ENCODE measurements around the gene FKBP1B. TPM values are rescaled to one million over a fixed set of nuclear protein-coding genes. Genes with fewer than 3 reads are reported as not detected.

FKBP1B gene
- total RNA-seq, 1 experiment from 2014 or later: 58.6 TPM

GRCh38 chr2:24024018-24024417, 25.5 kb upstream of the FKBP1B start:
- Mint-ChIP-seq H3K4me1 (peaks cover 59% of the 10 kb centered on the region), H3K4me3 (no peak overlapping the region), H3K27me3 (ENCODE audit: low read depth) (no peaks in the 10 kb centered on the region), H3K36me3 (peaks cover 22% of the 10 kb centered on the region), H3K9me3 (no peaks in the 10 kb centered on the region), H3K27ac (peak overlapping the region; percentile 96)
- ChIA-PET CTCF (interaction anchor here (4.2 kb wide), 1 partner anchor 37 kb away, joined by 15 read pairs; no protein-coding TSS in a partner anchor), POLR2A (no interaction called here)
- peak; percentile 43 for DNase-seq (ENCODE audit: low spot score)
- TF ChIP-seq MLX (CRISPR knock-in tag; IDR thresholded peaks at IDR 0.05) (no peak), CREM (CRISPR knock-in tag; IDR thresholded peaks at IDR 0.05) (no peak), PRDM15 (CRISPR knock-in tag; IDR thresholded peaks at IDR 0.05) (no peak), ZNF416 (CRISPR knock-in tag; IDR thresholded peaks at IDR 0.05) (no peak), RORB (CRISPR knock-in tag; IDR thresholded peaks at IDR 0.05) (no peak), ZNF423 (CRISPR knock-in tag; IDR thresholded peaks at IDR 0.05) (no peak), ZSCAN18 (CRISPR knock-in tag; IDR thresholded peaks at IDR 0.05) (no peak)
- ATAC-seq: peak; percentile 17

GRCh38 chr2:24024996-24025663, 24.4 kb upstream of the FKBP1B start:
- DNase-seq (ENCODE audit: low spot score) (no peak), ATAC-seq (no peak)
- Mint-ChIP-seq H3K27me3 (ENCODE audit: low read depth) (no peaks in the 10 kb centered on the region), H3K36me3 (peaks cover 33% of the 10 kb centered on the region), H3K9me3 (no peaks in the 10 kb centered on the region), H3K4me3 (no peak overlapping the region), H3K27ac (peak overlapping the region; percentile 96), H3K4me1 (peaks cover 59% of the 10 kb centered on the region)
- ChIA-PET POLR2A (interaction anchor here (0.6 to 1.7 kb wide), 4 partner anchors 25 to 151 kb away, joined by 3 to 8 read pairs (median 4); partner anchors contain the start of genes ATAD2B and FKBP1B), CTCF (interaction anchor here (0.5 to 4.2 kb wide), 6 partner anchors 22 to 202 kb away, joined by 3 to 19 read pairs (median 8); partner anchors contain the start of genes SF3B6, TP53I3 and WDCP)
- no peak for TF ChIP-seq SMAD4 (CRISPR knock-in tag; IDR thresholded peaks at IDR 0.05)
- no peak for TF ChIP-seq ZSCAN18 (CRISPR knock-in tag; IDR thresholded peaks at IDR 0.05)
- TF ChIP-seq TP53 (CRISPR knock-in tag; IDR thresholded peaks at IDR 0.05): no peak
- TF ChIP-seq ZNF317 (CRISPR knock-in tag; IDR thresholded peaks at IDR 0.05; ENCODE audit: borderline replicate concordance, low read depth): no peak
- no peak for TF ChIP-seq JUN (CRISPR knock-in tag; IDR thresholded peaks at IDR 0.05)
- no peak for TF ChIP-seq NR1H2 (CRISPR knock-in tag; IDR thresholded peaks at IDR 0.05)
- TF ChIP-seq RELA (CRISPR knock-in tag; IDR thresholded peaks at IDR 0.05; ENCODE audit: borderline replicate concordance): no peak
- no peak for TF ChIP-seq PRDM15 (CRISPR knock-in tag; IDR thresholded peaks at IDR 0.05)
- no peak for TF ChIP-seq GRHL2 (CRISPR knock-in tag; IDR thresholded peaks at IDR 0.05; ENCODE audit: insufficient replicate concordance, severe bottlenecking)
- TF ChIP-seq STAT6 (CRISPR knock-in tag; conservative IDR thresholded peaks at IDR 0.05; ENCODE audit: low read depth): no peak
- no peak for TF ChIP-seq MLX (CRISPR knock-in tag; IDR thresholded peaks at IDR 0.05)
- no peak for TF ChIP-seq USF1 (CRISPR knock-in tag; IDR thresholded peaks at IDR 0.05)
